Measurements from ENCODE around the gene C10orf53. TPM values are rescaled to one million over a fixed set of nuclear protein-coding genes. Genes with fewer than 3 reads are reported as not detected.

C10orf53 gene
- polyA plus RNA-seq (ENCODE audit: insufficient read length in 4 of 4), result not detected

- DNase-seq (ENCODE audit: low read depth in 4 of 4, low spot score in 3 of 4), result peak in 1 of 4 donors; percentile 28
Observed at GRCh38 chr10:49679480-49679893, at the start of gene C10orf53. Gene C10orf53 (plus strand): TSS chr10:49679651. CDS start chr10:49679698, 47 bp downstream.

- DNase-seq (ENCODE audit: low read depth in 4 of 4, low spot score in 3 of 4), result no peak
Observed at GRCh38 chr10:49631975-49632374, 47.5 kb upstream of the C10orf53 start.

- DNase-seq (ENCODE audit: low read depth in 4 of 4, low spot score in 3 of 4), result no peak
Observed at GRCh38 chr10:49632406-49633317, 46.8 kb upstream of the C10orf53 start.

- no peak for DNase-seq (ENCODE audit: low read depth in 4 of 4, low spot score in 3 of 4)
Observed at GRCh38 chr10:49633327-49634068, 46.0 kb upstream of the C10orf53 start.

GRCh38 chr10:49634069-49634660 is 45.3 kb upstream of the C10orf53 start:
- no peak for DNase-seq (ENCODE audit: low read depth in 4 of 4, low spot score in 3 of 4)

- DNase-seq (ENCODE audit: low read depth in 4 of 4, low spot score in 3 of 4), result no peak
Observed at GRCh38 chr10:49642311-49642710, 37.1 kb upstream of the C10orf53 start.

GRCh38 chr10:49643241-49644034 is 36.0 kb upstream of the C10orf53 start:
- no peak for DNase-seq (ENCODE audit: low read depth in 4 of 4, low spot score in 3 of 4)

- DNase-seq (ENCODE audit: low read depth in 4 of 4, low spot score in 3 of 4), result no peak
Observed at GRCh38 chr10:49644035-49644646, 35.3 kb upstream of the C10orf53 start.

GRCh38 chr10:49645417-49645816 is 34.0 kb upstream of the C10orf53 start:
- no peak for DNase-seq (ENCODE audit: low read depth in 4 of 4, low spot score in 3 of 4)

GRCh38 chr10:49645871-49646870 is 33.3 kb upstream of the C10orf53 start:
- DNase-seq (ENCODE audit: low read depth in 4 of 4, low spot score in 3 of 4), result no peak

GRCh38 chr10:49647554-49647953 is 31.9 kb upstream of the C10orf53 start:
- DNase-seq (ENCODE audit: low read depth in 4 of 4, low spot score in 3 of 4), result no peak

- no peak for DNase-seq (ENCODE audit: low read depth in 4 of 4, low spot score in 3 of 4)
Observed at GRCh38 chr10:49647985-49648795, 31.3 kb upstream of the C10orf53 start.

GRCh38 chr10:49649294-49649693 is 30.2 kb upstream of the C10orf53 start:
- no peak for DNase-seq (ENCODE audit: low read depth in 4 of 4, low spot score in 3 of 4)

- DNase-seq (ENCODE audit: low read depth in 4 of 4, low spot score in 3 of 4), result no peak
Observed at GRCh38 chr10:49649936-49650723, 29.3 kb upstream of the C10orf53 start.

GRCh38 chr10:49650724-49651034 is 28.8 kb upstream of the C10orf53 start:
- no peak for DNase-seq (ENCODE audit: low read depth in 4 of 4, low spot score in 3 of 4)

GRCh38 chr10:49651039-49651835 is 28.2 kb upstream of the C10orf53 start:
- DNase-seq (ENCODE audit: low read depth in 4 of 4, low spot score in 3 of 4), result no peak

Data from left renal pelvis (tissue), 4 donors.